ENCODE data around the gene SCIN. TPM values are rescaled to one million over a fixed set of nuclear protein-coding genes. Genes with fewer than 3 reads are reported as not detected.
"Not testable (repeated sequence)": the region's sequence is repeated elsewhere in the genome, so short reads cannot be mapped to it uniquely, and the experiment has no call there.

SCIN gene
- total and polyA plus RNA-seq, 2 donors: 1.3 to 10.7 TPM

GRCh38 chr7:12653110-12653509 lies 82.6 kb downstream of the SCIN start:
- no peaks in the 10 kb centered on the region for H3K36me3 ChIP-seq (ENCODE audit: insufficient read depth)
- H3K4me3 ChIP-seq (ENCODE audit: low read depth, low read length): no peak overlapping the region
- no peaks in the 10 kb centered on the region for H3K4me1 ChIP-seq (ENCODE audit: insufficient read depth)
- no peak overlapping the region for H3K27ac ChIP-seq (ENCODE audit: low read depth)
- WGBS: 71% methylated on average over 3 of the region's 3 CpGs
- no peak for DNase-seq (ENCODE audit: extremely low spot score)

GRCh38 chr7:12653518-12653917 lies 83.0 kb downstream of the SCIN start:
- DNase-seq (ENCODE audit: extremely low spot score): no peak
- H3K4me1 ChIP-seq (ENCODE audit: insufficient read depth): no peaks in the 10 kb centered on the region
- no peaks in the 10 kb centered on the region for H3K36me3 ChIP-seq (ENCODE audit: insufficient read depth)
- 59% methylated on average over 2 of the region's 2 CpGs for WGBS
- no peak overlapping the region for H3K4me3 ChIP-seq (ENCODE audit: low read depth, low read length)
- H3K27ac ChIP-seq (ENCODE audit: low read depth): no peak overlapping the region

- no peak overlapping the region for H3K27ac ChIP-seq (ENCODE audit: low read depth)
- no peak for DNase-seq (ENCODE audit: extremely low spot score)
- 97% methylated on average over 2 of the region's 2 CpGs for WGBS
These were observed 84.6 kb downstream of the SCIN start for GRCh38 chr7:12655161-12655560.

GRCh38 chr7:12660423-12660822 lies 89.9 kb downstream of the SCIN start:
- WGBS: 80% methylated on average over 8 of the region's 8 CpGs
- not testable (repeated sequence) for DNase-seq (ENCODE audit: extremely low spot score); H3K4me1 ChIP-seq (ENCODE audit: insufficient read depth); H3K27ac ChIP-seq (ENCODE audit: low read depth); H3K36me3 ChIP-seq (ENCODE audit: insufficient read depth); H3K4me3 ChIP-seq (ENCODE audit: low read depth, low read length)

More at GRCh38 chr7:12655161-12655560, 84.6 kb downstream of the SCIN start:
- Histone ChIP-seq H3K4me3 (ENCODE audit: low read depth, low read length) (no peak overlapping the region), H3K4me1 (ENCODE audit: insufficient read depth) (no peaks in the 10 kb centered on the region), H3K36me3 (ENCODE audit: insufficient read depth) (no peaks in the 10 kb centered on the region)

- not testable (repeated sequence) for H3K4me3 ChIP-seq (ENCODE audit: low read depth, low read length); DNase-seq (ENCODE audit: extremely low spot score); H3K36me3 ChIP-seq (ENCODE audit: insufficient read depth); H3K27ac ChIP-seq (ENCODE audit: low read depth); H3K4me1 ChIP-seq (ENCODE audit: insufficient read depth)
- WGBS: 77% methylated on average over 3 of the region's 3 CpGs
These were observed 90.5 kb downstream of the SCIN start for GRCh38 chr7:12660986-12661385.

- Histone ChIP-seq H3K27ac (ENCODE audit: low read depth) (no peak overlapping the region), H3K4me1 (ENCODE audit: insufficient read depth) (no peaks in the 10 kb centered on the region), H3K36me3 (ENCODE audit: insufficient read depth) (no peaks in the 10 kb centered on the region), H3K4me3 (ENCODE audit: low read depth, low read length) (no peak overlapping the region)
- DNase-seq (ENCODE audit: extremely low spot score): no peak
- WGBS: 80% methylated on average over 6 of the region's 6 CpGs
These were observed 91.1 kb downstream of the SCIN start for GRCh38 chr7:12661581-12661980.

- Histone ChIP-seq H3K27ac (ENCODE audit: low read depth) (no peak overlapping the region), H3K36me3 (ENCODE audit: insufficient read depth) (no peaks in the 10 kb centered on the region), H3K4me1 (ENCODE audit: insufficient read depth) (no peaks in the 10 kb centered on the region), H3K4me3 (ENCODE audit: low read depth, low read length) (no peak overlapping the region)
- no peak for DNase-seq (ENCODE audit: extremely low spot score)
- WGBS: 24% methylated on average over 1 of the region's 1 CpG
These were observed 99.6 kb downstream of the SCIN start for GRCh38 chr7:12670000-12670729.

GRCh38 chr7:12670743-12671520 lies 100.4 kb downstream of the SCIN start:
- WGBS: 51% methylated on average over 6 of the region's 6 CpGs
- no peak for DNase-seq (ENCODE audit: extremely low spot score)
- Histone ChIP-seq H3K27ac (ENCODE audit: low read depth) (no peak overlapping the region), H3K36me3 (ENCODE audit: insufficient read depth) (no peaks in the 10 kb centered on the region), H3K4me3 (ENCODE audit: low read depth, low read length) (no peak overlapping the region), H3K4me1 (ENCODE audit: insufficient read depth) (no peaks in the 10 kb centered on the region)

GRCh38 chr7:12673436-12673835 lies 102.9 kb downstream of the SCIN start:
- H3K4me1 ChIP-seq (ENCODE audit: insufficient read depth); DNase-seq (ENCODE audit: extremely low spot score); H3K36me3 ChIP-seq (ENCODE audit: insufficient read depth); H3K4me3 ChIP-seq (ENCODE audit: low read depth, low read length); H3K27ac ChIP-seq (ENCODE audit: low read depth): not testable (repeated sequence)
- 92% methylated on average over 7 of the region's 7 CpGs for WGBS

- Histone ChIP-seq H3K4me1 (ENCODE audit: insufficient read depth) (no peaks in the 10 kb centered on the region), H3K4me3 (ENCODE audit: low read depth, low read length) (no peak overlapping the region), H3K36me3 (ENCODE audit: insufficient read depth) (no peaks in the 10 kb centered on the region), H3K27ac (ENCODE audit: low read depth) (no peak overlapping the region)
- WGBS: 96% methylated on average over 2 of the region's 2 CpGs
- no peak for DNase-seq (ENCODE audit: extremely low spot score)
These were observed 103.5 kb downstream of the SCIN start for GRCh38 chr7:12674053-12674452.

GRCh38 chr7:12674861-12675260 lies 104.3 kb downstream of the SCIN start:
- H3K4me3 ChIP-seq (ENCODE audit: low read depth, low read length): no peak overlapping the region
- H3K36me3 ChIP-seq (ENCODE audit: insufficient read depth): no peaks in the 10 kb centered on the region
- 90% methylated on average over 4 of the region's 4 CpGs for WGBS
- no peaks in the 10 kb centered on the region for H3K4me1 ChIP-seq (ENCODE audit: insufficient read depth)
- H3K27ac ChIP-seq (ENCODE audit: low read depth): no peak overlapping the region
- no peak for DNase-seq (ENCODE audit: extremely low spot score)

GRCh38 chr7:12683678-12684585 lies 113.4 kb downstream of the SCIN start:
- Histone ChIP-seq H3K36me3 (ENCODE audit: insufficient read depth) (no peaks in the 10 kb centered on the region), H3K4me3 (ENCODE audit: low read depth, low read length) (no peak overlapping the region), H3K27ac (ENCODE audit: low read depth) (no peak overlapping the region), H3K4me1 (ENCODE audit: insufficient read depth) (no peaks in the 10 kb centered on the region)
- WGBS: 45% methylated on average over 2 of the region's 2 CpGs
- no peak for DNase-seq (ENCODE audit: extremely low spot score)

GRCh38 chr7:12684733-12685132 lies 114.2 kb downstream of the SCIN start:
- WGBS: 95% methylated on average over 19 of the region's 19 CpGs

More at GRCh38 chr7:12684733-12685132, 114.2 kb downstream of the SCIN start:
- Histone ChIP-seq H3K27ac (ENCODE audit: low read depth) (no peak overlapping the region), H3K4me1 (ENCODE audit: insufficient read depth) (no peaks in the 10 kb centered on the region), H3K4me3 (ENCODE audit: low read depth, low read length) (no peak overlapping the region), H3K36me3 (ENCODE audit: insufficient read depth) (no peaks in the 10 kb centered on the region)
- DNase-seq (ENCODE audit: extremely low spot score): no peak

Data from urinary bladder (tissue), 4 donors.